Measurements from ENCODE around the gene TSGA10IP.

GRCh38 chr11:66001942-66002647, 56.8 kb downstream of the TSGA10IP start, which contains the start of the genes BANF1 and EIF1AD:
- TF ChIP-seq CTCF (IDR thresholded peaks at IDR 0.05) (no peak), POLR2AphosphoS5 (IDR thresholded peaks at IDR 0.05; ENCODE audit: low read depth, low read length) (peak; percentile 92)
